ENCODE measurements around the gene RNF157.

DNA sequence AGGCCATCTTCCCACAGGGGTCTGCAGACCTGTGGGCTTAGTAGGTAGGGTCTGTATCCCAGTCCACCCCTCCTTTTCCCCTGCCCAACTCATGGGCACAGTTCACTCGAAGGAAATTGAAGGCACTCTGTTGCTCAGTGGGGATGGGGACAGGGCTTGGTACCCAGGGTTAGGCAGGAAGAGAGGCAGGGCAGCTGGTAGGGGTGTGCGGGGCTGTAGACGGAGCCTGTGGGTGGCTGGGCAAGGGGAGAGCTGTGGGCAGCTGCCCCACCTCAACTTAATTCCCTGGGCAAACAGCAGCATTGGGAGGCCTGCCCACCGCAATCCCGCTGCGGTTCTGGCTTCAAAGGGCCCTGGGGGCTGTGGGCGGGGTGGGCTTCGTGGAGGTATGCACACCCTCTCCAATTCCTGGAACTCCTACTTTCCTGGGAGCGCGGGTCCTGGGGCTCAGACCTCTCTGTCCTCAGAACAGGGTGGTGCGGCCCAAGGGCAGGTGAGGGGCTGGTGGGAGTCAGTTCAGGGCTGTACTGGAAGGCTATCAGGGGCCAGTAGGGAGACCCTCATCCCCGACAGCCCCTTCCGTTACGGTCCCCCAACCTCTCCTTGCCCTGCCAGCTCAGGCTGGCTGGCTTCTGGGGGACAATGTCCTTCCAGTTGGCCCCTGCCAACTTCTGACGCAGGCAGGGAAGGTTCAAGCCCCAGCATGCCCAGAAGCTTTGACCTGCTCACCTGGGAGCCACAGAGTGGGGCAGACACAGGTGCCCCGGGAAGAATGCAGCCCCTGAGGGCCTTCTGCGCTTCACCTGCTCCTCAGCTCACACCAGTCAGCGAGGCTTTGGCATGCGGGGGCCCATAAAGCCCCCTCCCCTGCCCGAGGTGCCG is 108.4 kb downstream of the RNF157 start:
- TF ChIP-seq MXI1 (IDR thresholded peaks at IDR 0.05; ENCODE audit: borderline replicate concordance, low read depth, low read length), result no peak
- TF ChIP-seq, protein P1, sequence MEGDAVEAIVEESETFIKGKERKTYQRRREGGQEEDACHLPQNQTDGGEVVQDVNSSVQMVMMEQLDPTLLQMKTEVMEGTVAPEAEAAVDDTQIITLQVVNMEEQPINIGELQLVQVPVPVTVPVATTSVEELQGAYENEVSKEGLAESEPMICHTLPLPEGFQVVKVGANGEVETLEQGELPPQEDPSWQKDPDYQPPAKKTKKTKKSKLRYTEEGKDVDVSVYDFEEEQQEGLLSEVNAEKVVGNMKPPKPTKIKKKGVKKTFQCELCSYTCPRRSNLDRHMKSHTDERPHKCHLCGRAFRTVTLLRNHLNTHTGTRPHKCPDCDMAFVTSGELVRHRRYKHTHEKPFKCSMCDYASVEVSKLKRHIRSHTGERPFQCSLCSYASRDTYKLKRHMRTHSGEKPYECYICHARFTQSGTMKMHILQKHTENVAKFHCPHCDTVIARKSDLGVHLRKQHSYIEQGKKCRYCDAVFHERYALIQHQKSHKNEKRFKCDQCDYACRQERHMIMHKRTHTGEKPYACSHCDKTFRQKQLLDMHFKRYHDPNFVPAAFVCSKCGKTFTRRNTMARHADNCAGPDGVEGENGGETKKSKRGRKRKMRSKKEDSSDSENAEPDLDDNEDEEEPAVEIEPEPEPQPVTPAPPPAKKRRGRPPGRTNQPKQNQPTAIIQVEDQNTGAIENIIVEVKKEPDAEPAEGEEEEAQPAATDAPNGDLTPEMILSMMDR (conservative IDR thresholded peaks at IDR 0.05; ENCODE audit: low read depth, low read length), result no peak
- no peak for TF ChIP-seq POLR2A (IDR thresholded peaks at IDR 0.05; ENCODE audit: low read depth, low read length)
- no peak for TF ChIP-seq RCOR1 (IDR thresholded peaks at IDR 0.05; ENCODE audit: insufficient replicate concordance, low read length)
- no peak for TF ChIP-seq RAD21 (IDR thresholded peaks at IDR 0.05; ENCODE audit: low read length)
- TF ChIP-seq BHLHE40 (IDR thresholded peaks at IDR 0.05; ENCODE audit: low read depth, low read length), result no peak
- no peak for TF ChIP-seq NFE2L2 (IDR thresholded peaks at IDR 0.05; ENCODE audit: low read depth, low read length)
- TF ChIP-seq RFX5 (IDR thresholded peaks at IDR 0.05; ENCODE audit: low read depth, low read length), result no peak

All from IMR-90 (cell line).